HG03103 (cell line): Measurements from ENCODE around the gene KCNJ11.

ENCODE experiments used
- ATAC-seq: cut with Tn5 transposase; IDR thresholded peaks from one replicate; pipeline ENCODE4 v1.9.1; 2021; ENCODE audit warnings: low read depth; ENCODE audit not compliant: unreplicated experiment

KCNJ11 gene

DNA sequence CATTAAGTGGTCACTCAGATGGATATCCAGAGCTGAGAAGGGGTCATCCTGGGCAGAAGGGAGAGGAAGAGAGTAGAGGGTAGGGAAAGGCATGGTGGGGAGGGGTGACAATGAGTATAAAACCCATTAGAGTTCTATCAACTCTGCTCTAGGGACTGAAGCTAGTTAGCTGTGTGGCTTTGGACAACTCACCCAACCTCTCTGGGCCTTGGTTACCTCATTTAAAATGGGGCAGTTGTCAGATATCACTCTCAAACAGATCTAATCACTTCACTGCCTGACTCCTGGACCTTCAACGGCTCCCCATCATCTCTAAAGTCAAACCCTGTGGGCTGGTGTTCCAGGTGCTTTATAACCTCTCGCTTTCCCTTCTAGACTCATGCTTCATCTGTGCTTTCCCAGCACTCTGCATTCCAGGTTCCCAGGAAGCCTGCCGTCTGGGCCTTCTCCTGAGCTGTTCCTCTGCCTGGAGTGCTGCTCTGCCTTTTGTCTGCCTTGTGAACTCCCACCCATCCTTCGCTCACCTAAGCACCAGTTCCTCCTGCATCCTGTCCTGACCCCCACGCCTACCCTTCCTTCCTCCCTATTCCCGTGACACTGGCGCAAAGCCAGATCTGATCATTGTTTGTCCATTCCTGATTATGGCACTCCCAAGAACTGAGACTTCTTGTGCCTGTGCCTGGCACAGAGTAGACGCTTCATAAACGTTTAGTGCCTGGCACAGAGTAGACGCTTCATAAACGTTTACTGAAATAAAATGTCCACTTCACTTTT is 22.3 kb upstream of the KCNJ11 start:
- ATAC-seq = no peak

DNA sequence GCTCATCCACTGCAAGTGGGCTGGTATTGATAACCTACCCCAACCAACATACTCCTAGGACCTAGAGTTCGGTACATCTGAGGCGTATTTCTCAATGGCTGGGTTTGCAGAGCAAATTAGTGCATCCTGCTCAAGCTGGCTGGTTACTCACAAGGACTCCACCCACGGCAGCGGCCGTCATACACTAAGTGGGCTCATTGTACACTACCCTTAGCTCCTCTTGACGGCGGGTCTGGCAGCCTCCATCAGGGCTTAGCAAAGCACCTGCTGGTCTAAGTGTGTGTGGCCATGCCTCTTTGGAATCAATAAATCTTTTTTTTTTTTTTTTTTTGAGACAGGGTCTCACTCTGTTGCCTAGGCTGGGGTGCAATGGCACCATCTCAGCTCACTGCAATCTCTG is 20.2 kb upstream of the KCNJ11 start:
- ATAC-seq = no peak

DNA sequence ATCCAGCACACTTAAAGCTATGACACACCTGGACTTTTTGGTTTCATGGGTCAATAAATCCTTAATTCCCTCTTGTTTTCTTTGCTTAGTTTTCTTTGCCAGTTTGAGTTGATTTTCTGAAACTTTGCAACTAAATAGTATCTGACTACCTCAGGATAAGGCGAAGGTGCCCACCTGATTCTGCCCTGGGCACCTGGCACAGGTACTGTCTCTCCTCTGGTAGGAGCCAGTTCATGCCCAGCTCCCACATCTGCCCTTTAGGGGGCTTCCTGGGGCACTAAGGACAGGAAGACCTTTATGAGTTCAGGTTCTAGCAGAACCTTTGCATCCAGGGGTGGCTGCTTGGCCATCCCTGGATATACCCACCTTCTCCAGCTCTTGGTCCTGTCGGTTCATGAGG is 19.6 kb upstream of the KCNJ11 start:
- ATAC-seq = no peak

DNA sequence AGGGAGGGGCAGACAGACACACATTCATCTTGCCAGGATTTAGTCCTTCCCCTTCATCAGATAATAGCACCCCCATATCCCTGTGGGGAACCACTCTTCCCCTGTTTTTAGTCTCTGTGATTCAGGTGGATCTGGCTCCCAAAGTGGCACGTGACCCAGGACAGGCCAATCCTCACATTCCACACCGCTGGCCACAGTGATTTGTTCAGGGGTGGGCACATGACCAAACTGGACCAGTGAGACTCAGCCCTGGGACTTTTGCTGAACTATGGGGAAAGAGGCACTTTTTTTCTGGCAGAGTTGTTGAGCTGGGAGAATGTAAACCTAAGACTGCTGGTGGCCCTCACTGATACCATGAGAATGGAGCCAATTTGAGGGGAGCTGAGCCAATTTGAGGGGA is 19.1 kb upstream of the KCNJ11 start:
- no peak for ATAC-seq

DNA sequence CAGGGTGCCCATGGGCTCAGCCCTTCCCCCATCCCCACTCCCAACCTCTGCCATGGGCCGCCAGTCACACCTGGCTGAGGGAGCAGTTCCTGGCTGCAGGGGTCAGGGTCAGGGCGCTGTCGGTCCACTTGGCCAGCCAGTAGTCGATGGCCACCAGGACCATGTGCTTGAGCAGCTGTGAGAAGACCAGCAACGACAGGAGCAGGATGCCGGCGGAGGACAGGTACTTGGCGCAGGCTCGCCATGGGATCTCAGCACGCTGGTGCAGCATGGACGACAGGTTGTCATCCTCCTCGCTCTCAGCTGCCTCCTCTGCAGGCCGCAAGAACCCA is 18.3 kb upstream of the KCNJ11 start:
- ATAC-seq = no peak

DNA sequence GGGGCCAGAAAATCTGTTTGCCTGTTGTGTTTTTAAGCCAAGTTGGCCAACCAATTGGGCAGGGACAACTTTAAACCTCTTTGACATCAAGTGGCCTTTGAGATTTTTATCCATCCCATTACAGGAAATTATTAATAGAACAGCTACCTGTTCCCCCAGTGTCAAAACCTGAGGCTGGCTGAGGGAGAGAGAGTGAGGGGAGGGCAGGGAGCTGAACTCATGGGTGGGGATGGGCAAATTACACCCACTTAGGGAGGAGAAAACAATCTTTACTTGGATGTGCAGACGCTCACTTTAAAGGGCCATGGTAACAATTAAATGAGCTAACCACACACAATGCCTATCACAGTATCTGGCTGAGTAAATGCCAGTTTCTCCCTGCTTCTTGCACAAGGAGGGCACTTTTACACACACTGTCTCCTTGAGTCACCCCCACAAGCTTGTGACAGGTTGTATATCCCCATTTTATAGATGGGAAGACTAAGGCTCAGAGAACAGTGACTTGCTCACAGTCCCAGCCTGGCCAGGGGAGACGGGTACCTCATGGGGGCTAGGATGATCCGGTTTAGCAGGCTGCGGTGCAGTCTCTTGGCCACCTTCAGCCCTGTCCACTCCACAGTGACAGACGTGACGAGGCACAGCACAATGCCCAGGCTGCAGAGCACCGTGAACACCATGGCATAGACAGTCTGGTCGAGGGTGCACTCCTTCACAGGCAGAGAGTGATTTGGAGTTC is 17.8 kb upstream of the KCNJ11 start:
- ATAC-seq = no peak

DNA sequence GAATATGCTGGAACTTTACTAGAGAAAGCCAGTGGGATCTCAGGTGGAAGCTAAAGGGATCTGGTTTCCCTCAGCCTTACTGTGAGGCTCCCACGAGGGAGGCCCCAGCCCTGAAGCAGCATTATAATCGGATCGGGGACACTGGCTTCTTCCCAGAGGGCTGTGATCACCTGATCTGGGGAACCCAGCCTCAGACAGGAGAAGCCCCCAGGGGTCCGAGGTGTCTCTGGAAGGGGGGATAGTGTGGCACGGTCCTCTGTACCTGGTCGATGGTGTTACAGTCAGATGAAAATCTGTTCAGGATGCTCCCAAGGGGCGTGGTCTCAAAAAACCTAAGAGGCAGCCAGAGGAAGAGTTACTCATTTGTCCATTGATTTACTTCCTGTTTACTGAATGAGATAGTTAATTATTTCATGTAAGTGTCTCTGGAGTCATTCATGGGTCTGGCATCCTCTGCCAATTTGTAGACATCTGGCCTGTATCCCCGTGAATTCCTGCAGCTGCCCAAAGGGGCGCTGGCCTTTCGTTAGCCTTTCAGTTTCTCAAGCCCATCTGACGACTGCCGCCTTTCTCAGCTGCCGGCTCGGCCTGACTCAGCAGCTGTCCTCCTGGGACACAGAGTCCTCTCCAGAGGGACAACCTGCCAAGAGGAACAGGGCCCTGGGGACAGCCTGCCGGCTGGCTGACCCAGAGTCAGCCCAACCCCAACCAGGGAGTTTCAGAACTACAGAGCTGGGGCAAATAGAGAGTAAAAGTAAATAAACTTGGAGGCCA is 17.0 kb upstream of the KCNJ11 start:
- ATAC-seq = no peak

DNA sequence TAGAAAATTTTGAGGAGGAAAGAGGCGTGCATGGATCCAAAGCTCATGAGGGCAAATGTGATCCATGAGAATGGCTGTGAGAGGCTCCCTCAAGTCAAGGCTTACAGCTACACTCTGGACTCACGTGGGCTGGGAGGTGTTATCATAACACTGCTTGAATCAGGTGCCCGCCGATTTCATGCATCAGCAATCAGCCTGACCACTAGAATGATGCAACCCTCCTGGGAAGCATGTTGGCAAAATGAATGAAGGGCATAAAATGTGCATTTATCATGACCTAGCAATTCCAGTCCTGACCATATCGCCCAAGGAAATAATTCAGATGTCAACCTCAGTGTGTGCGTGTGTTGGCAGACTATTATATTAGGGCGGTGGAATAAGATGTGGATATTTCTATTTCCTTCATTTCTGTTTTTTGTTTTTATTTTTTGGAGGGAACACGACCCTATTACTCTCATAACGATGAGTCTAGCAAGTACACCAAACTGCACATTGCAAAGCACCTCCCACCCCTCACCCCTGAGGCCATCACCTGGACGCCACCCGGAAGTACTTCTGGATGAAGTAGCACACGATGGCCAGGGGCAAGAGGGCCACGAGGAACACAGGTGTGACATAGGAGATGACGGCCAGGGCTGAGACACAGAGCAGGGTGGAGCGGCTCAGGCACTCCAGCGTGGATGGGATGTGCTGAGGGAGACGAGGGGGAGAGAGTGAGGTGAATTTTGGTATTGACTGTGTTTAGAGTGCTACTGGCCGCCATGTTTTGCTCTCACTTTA is 15.7 kb upstream of the KCNJ11 start:
- ATAC-seq = no peak

DNA sequence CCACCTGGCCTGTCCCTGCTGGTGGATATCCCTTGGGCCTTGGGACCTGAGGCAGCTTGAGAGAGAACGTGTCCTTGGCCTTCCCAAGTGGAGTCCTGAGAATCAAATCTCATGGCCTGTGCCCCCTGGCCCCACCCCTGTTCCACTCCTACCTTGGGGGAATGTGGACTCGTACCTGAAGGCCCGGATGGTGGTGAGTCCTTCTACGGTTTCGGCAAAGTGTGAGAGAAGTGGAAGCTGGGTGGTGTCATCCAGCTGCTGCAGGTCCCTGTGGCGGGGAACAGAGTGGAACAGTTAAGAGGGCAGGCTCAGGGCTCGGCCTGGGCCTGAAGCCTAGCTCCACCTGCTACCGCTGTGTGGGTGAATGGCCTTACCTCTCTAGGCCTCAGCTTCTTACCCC is 14.0 kb upstream of the KCNJ11 start:
- no peak for ATAC-seq

DNA sequence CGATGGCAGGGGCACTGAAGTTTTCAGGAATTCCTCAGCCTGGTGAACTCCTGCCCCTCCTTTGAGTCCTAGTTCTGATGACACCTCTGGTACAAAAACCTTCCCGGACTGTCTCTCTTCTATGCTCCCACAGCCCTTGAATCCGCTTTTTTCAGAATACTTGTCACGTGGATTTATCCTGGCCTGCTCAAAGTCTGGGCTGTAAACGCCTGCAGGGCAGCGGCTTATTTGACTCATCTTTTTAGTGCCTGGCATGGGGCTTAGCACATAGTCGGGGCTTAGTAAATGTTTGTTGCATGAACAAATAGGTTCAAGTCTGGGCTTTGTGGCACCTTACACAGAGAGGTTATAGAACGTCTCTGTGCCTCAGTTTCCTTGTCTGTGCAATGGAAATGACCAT is 13.4 kb upstream of the KCNJ11 start:
- no peak for ATAC-seq

DNA sequence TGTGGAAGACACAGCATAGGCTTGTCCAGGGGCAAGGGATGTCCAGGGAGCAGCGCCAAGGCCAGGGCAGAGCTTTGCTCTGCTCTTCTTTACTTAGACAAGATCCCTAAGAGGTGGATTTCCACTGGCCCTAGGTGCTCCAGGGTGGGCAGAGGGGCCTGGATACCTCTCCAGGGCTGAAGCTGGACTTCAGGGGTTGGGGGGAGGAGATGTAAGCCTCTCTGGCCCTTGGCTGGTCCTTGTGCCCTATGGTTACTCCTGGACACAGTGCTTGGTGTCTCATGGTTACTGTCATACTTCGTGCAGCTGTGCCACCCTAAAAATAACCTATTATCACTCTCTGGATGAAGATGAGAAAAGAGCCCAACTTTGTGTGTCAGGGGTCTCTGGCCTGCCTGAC is 12.9 kb upstream of the KCNJ11 start:
- no peak for ATAC-seq

DNA sequence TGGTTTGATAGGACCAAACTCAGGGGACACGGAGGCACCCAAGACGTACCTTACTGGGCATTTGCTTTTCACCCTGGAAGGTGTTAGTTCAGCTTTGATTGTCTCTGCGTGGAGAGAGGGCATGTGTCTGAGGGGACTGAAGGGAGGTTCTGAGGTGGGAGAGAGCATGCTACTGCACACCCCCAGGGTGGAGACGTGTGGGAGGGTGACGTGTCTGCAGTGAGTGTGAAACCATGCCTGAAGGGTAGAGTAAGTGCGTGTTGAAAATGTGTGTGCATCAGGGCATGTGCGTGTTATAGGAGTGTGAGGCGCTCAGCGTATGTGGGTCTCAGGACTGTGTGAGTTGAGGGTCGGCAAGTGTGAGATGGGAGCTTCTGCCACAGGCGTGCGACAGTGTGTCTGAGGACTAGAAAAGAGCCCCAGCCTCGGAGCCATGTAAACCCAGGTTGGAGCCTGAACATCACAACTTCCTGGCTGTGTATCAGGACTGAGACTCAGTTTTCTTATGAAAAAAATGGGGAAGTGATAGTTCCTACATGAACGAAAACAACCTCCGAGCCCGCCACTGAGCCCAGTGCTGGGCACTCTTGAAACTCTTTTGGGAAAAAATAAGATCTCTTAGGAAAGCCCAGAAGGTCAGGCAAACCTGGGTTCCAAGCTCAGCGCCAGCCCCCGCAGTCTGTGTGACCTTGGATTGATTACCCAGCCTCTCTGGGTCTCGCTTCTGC is 11.8 kb upstream of the KCNJ11 start:
- no peak for ATAC-seq

DNA sequence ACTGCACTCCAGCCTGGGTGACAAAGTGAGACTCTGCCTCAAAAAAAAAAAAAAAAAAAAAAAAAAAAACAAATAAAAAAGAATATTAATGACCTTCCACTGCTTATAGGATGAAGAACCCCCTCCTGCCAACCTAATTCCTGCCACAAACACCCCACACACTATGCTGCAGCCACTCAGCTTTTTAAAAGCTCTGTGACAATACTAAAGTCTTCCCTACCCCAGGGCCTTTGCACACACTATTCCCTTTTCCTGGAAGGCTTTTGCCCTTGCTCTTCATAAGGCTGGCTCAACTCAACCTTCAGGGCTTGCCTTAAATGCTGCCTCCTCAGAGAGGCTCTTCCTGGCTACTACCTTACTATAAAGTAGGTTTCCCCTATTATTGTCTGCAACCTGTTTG is 10.8 kb upstream of the KCNJ11 start:
- ATAC-seq = no peak

DNA sequence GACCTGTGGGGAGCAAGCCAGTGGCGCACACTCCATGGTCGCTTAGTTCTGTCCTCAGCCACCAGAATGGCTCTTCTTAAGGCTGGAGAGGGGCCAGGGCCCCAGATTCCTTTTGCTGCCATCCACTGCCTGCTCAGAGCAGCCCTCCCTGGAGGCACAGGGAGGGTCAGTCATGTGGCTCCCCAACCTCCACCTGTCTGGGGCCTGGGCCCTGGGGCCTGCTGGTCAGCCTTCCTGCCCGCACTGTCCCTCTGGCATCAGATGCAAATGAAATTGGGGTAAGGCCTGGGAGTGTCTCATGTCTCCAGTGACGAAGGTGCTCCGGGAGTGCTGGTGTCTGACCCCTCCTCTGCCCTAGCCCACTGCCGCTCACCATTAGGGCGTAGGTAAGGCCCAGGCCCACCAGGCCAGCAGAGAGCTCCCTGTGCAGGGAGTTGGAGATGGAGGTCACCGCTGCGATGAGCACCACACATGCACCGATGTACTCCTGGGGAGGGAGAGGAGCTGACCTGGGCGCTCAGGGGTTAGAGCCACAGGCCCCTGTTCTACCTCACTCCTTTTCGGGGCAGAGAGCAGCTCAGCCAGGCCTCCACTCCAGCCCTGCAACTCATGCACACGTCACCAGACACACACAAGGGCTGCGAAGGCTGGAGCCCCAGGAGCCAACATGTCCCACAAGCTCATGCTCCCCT is 9.0 kb upstream of the KCNJ11 start:
- ATAC-seq = no peak

DNA sequence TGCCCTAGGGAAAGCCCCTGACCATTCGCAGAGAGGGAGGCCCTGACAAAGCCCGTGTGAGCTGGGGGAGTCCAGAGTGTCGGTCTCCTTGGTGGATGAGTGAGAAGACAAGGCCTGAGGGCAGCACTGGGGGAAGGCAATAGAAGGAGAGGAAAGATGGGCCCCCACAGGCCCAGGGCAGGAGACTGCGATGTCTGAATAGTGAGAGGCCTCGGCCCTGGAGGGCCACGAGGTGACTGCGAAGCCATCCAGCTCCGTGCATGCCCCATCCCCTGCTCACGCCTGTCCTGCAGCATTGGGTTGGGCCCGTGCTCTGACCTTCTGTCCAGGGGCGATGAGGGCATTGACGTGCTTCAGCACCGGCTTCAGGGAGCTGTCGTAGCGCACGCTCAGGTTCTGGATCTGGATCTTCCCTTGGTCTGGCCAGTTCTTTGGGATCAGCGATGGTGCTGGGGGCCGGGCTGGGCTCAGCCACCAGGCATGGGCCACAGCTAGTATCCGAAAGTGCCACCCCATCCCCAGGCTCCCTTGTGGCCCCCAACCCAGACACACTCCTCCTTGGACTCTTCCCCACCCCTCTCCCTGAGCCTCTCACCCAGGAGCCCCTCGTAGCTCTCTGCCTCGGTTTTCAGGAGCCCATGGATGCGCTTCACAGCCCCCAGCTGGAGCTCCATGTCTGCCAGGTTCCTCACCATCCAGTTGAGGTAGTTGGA is 8.3 kb upstream of the KCNJ11 start:
- ATAC-seq = no peak

DNA sequence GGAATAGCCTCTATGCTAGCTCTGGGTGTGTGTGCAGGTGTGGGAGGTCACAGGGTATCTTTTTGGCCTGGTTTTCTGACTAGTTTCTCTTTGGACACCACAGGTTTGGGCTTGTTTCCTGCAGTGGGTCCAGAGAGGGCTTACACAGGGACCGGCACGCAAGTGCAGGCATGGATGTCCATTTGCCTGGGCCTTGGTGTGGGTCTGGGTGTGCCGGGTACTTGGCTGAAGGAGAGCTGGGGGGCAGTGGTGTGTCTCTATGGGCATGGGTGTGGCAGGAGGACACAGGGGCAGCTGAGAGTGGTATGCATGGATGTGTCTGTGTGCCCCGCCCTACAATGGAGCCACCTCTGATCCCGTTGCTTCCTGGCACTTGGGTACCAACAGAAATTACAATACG is 7.5 kb upstream of the KCNJ11 start:
- no peak for ATAC-seq

DNA sequence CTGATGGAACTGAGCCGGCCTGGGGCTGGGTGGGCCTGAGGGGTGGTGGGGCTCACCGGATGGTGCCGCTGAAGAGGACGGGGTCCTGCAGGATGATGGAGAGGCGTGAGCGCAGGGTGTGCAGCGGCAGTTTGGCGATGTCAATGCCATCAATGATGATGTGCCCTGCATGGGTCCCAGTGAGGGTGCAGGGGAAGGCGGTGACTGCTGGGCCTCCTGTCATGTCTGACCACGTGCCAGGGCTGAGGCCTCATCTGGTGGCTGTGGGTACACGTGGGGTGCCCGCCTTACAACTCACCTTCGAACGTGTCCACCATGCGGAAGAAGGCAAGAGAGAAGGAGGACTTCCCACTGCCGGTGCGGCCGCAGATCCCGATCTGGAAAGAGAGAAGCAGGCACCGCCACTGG is 7.1 kb upstream of the KCNJ11 start:
- ATAC-seq = no peak

DNA sequence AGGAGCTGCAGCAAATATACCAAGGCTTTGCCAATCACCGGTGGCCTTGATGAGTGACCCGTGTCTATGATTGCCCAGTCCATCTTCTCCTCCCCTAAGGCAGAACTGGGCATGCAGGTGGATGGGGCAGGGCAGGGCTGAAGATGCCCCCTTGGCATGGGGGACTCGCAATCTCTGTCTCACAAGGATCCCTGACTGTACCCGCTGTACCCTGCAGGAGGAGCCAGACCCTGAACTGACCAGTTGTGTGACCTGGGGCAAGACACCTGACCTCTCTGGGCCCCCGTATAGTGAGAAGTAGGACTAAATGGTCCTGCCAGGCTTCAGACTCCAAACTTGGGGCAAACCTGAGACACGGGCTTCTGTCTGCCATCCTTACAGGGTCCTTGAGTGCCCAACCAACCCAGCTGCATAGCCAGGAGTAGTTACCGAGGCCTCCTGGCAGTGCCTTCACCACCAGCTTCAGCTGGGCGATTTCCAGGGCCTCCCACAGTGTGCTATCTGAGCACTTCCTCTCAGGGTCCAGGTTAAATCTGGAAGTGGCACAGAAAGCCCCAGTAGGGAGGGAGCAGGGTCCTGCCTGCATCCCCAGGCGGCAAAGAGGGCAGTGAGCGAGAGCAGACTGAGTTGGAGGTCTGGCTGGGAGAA is 6.4 kb upstream of the KCNJ11 start:
- no peak for ATAC-seq

DNA sequence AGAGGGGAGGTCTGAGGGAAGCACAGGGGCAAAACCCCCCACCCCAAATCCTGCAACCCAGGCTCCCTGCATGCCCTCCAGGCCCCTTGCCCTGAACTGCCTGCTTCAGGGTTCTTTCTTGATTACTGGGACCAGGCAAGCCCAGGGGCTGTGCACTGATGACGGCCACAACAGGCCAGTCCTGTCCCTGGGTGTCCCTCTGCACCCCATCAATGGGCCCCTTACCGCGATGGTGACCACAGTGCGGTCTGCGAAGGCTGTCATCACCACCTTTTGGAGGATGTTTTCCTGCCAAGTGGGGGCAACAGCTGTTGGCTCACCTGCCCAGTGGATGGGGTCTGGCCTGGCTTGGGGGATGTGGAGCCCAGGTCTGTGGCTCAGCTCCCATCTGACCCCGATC is 5.0 kb upstream of the KCNJ11 start:
- ATAC-seq = no peak
